Keratinocyte (primary cell): ENCODE results near the gene EIF2S2.

ENCODE experiments used
- EZH2 ChIP-seq: IDR thresholded peaks from one replicate; pipeline ENCODE4 v1.6.1; 2012; ENCODE audit warnings: inconsistent platforms, mild to moderate bottlenecking, low read length, moderate library complexity
- TF ChIP-seq, protein P1 (sequence below), 3 experiments: IDR thresholded peaks in 1 of 3; conservative IDR thresholded peaks in 1 of 3; optimal IDR thresholded peaks in 1 of 3; 2 replicates in 2 of 3; 3 replicates in 1 of 3; pipeline versions ENCODE3 to v1.5.1; 2011; ENCODE audit warnings: low read length in 3 of 3, mild to moderate bottlenecking in 3 of 3, moderate library complexity in 2 of 3, control low read depth in 1 of 3, inconsistent platforms in 1 of 3; ENCODE audit not compliant: insufficient read depth in 2 of 3; ENCODE audit errors: extremely low read depth in 1 of 3

DNA sequence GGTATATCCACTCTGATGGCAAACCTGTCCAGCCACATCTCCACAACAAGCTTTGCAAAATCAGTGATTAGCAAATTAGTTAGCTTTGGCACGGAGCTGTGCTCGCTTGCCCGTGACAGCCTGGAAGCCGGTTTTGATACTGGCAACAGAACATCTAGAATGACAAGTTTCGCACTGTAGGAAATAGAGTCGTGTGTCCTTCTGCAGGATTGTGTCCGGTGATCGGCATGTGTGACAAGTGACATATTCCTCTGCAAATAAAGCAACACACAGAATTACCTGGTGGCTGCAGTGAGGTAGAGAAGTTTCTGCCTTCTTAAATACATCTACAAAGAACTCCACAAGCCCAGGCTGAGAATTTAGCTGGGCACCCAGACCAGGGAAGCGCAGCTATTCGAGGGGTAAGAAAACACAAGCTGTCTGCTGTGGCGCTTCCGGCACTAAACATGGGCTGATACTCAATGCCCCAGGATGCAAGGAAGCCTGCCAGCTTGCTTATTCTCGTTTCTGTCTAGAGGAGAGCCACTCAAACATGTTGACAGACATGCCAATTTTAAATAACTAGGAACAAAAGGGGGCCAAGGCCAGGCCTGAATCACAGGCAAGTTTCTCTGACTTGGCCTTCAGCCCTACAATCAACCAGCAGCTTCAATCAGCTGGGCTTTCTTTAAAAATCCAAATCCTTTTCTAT, 22.2 kb downstream of the EIF2S2 start:
- TF ChIP-seq, protein P1, sequence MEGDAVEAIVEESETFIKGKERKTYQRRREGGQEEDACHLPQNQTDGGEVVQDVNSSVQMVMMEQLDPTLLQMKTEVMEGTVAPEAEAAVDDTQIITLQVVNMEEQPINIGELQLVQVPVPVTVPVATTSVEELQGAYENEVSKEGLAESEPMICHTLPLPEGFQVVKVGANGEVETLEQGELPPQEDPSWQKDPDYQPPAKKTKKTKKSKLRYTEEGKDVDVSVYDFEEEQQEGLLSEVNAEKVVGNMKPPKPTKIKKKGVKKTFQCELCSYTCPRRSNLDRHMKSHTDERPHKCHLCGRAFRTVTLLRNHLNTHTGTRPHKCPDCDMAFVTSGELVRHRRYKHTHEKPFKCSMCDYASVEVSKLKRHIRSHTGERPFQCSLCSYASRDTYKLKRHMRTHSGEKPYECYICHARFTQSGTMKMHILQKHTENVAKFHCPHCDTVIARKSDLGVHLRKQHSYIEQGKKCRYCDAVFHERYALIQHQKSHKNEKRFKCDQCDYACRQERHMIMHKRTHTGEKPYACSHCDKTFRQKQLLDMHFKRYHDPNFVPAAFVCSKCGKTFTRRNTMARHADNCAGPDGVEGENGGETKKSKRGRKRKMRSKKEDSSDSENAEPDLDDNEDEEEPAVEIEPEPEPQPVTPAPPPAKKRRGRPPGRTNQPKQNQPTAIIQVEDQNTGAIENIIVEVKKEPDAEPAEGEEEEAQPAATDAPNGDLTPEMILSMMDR (optimal IDR thresholded peaks at IDR 0.05 in 1 of 3, IDR thresholded peaks at IDR 0.05 in 1 of 3, conservative IDR thresholded peaks at IDR 0.05 in 1 of 3; ENCODE audit: extremely low read depth in 1 of 3, insufficient read depth in 2 of 3, low read length in 3 of 3), result no peak
- no peak for TF ChIP-seq EZH2
